Peyer's patch (tissue), 4 donors: ENCODE results near the gene SLC17A3.

ENCODE experiments used
- POLR2A ChIP-seq, 2 donors: fragments of 450-650 bp; IDR thresholded peaks; one replicate each; pipeline ENCODE4 v1.5.1; 2017; ENCODE audit warnings: antibody characterized with exemption in 2 of 2, mild to moderate bottlenecking in 2 of 2, moderate library complexity in 2 of 2
- TF ChIP-seq, protein P1 (sequence below), 6 experiments: fragments of 450-650 bp in 4 of 6; fragments of 200-600 bp in 2 of 6; sonication (generic) in 1 of 6; IDR thresholded peaks; one replicate each; pipeline ENCODE4 v1.5.1; 2017 to 2019; ENCODE audit warnings: antibody characterized with exemption in 6 of 6, mild to moderate bottlenecking in 3 of 6, moderate library complexity in 1 of 6

GRCh38 chr6:25883991-25884390 lies 9.9 kb upstream of the SLC17A3 start:
- TF ChIP-seq, protein P1, sequence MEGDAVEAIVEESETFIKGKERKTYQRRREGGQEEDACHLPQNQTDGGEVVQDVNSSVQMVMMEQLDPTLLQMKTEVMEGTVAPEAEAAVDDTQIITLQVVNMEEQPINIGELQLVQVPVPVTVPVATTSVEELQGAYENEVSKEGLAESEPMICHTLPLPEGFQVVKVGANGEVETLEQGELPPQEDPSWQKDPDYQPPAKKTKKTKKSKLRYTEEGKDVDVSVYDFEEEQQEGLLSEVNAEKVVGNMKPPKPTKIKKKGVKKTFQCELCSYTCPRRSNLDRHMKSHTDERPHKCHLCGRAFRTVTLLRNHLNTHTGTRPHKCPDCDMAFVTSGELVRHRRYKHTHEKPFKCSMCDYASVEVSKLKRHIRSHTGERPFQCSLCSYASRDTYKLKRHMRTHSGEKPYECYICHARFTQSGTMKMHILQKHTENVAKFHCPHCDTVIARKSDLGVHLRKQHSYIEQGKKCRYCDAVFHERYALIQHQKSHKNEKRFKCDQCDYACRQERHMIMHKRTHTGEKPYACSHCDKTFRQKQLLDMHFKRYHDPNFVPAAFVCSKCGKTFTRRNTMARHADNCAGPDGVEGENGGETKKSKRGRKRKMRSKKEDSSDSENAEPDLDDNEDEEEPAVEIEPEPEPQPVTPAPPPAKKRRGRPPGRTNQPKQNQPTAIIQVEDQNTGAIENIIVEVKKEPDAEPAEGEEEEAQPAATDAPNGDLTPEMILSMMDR (IDR thresholded peaks at IDR 0.05), result no peak
- TF ChIP-seq POLR2A (IDR thresholded peaks at IDR 0.05), result no peak
